GM11168 (cell line): ENCODE measurements around the gene ABLIM2.
"Not testable (repeated sequence)": the region's sequence is repeated elsewhere in the genome, so short reads cannot be mapped to it uniquely, and the experiment has no call there.

Experiments
- in situ Hi-C: fragments of 300-500 bp; cut with MboI; formaldehyde crosslinking; loops from one replicate; pipeline ENCODE4 v1.12.0; 2022; ENCODE audit warnings: low sequenced_read_pairs; ENCODE audit not compliant: unreplicated experiment

Gene ABLIM2

DNA sequence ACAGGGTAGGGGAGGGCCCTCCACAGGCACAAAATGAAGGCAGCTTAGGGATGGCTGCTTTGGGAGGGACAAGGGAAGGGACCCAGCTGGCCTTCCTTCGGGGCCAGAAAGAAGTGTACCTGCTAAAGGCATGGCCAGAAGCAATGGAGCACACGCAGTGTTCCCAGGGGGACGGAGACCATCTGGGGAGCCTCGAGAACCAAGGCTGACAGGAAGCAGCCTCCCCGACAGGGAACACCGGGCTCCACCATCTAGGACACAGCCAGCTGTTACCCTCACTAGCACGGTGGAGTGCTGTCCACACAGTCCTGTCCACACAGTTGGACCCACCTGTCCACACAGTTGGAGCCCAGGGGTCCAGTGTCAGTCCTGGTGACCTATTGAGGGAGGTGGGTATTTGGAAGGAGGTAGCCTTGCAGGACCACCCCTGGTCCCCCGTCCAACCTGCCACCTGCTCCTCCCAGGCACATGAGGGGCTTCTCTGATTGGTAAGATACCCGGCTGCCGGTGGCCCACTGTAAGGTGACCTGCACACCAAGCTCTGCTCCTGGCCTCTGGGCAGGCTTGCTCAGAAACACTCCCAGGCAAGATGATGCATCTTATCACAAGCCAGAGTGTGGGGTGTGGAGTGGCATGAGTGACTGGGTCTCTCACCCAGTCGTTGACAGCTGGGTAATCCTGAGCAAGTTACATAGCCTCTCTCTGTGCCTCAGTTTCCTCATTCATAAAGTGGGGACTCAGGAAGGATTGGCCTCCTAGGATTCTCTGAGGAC lies 198.4 kb downstream of the ABLIM2 start:
- in situ Hi-C loops: no loop called here

- in situ Hi-C loops: no loop called here
Observed at GRCh38 chr4:7959078-7959477, 199.5 kb downstream of the ABLIM2 start.

DNA sequence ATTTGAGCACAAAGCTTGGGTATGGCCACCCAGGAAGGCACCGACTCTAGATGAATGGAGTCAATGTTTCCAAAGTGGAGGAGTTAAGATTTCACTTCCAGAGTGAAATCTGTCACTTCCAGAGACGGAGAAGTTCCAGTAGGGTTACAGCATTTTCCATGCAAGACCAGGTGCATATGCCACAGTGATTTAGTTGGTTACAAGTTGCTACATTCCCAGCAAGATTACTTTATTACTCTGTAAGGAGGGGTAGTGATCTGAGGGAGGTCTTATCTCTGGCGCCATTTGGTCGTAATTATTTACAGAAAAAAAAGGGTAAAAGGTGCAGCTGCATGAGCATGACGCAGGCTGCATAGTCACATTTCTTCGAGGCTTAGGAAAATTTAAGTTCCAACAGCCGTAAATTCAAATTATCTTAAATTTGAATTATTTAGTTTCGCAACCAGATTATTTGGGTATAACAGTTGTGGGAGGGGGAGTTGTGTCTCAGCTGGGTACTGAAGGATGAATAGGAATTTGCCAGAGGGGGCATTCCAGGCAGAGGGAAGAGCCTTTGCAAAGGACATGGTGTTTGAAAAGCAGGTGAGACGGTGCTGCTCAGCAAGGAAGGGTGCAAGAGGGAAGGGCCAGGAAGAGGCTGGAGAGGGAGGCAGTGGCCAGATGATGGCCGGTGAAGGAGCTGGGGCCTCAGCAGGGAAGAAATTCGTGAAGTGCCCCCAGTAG lies 201.5 kb downstream of the ABLIM2 start:
- in situ Hi-C loops: no loop called here

- in situ Hi-C loops: no loop called here
Observed at GRCh38 chr4:7956270-7956808, 202.3 kb downstream of the ABLIM2 start.

- in situ Hi-C loops: no loop called here
Observed at GRCh38 chr4:7955393-7955792, 203.2 kb downstream of the ABLIM2 start.

GRCh38 chr4:7952615-7953014 lies 206.0 kb downstream of the ABLIM2 start:
- in situ Hi-C loops: no loop called here

GRCh38 chr4:7950301-7951092 lies 208.1 kb downstream of the ABLIM2 start:
- in situ Hi-C loops: no loop called here

DNA sequence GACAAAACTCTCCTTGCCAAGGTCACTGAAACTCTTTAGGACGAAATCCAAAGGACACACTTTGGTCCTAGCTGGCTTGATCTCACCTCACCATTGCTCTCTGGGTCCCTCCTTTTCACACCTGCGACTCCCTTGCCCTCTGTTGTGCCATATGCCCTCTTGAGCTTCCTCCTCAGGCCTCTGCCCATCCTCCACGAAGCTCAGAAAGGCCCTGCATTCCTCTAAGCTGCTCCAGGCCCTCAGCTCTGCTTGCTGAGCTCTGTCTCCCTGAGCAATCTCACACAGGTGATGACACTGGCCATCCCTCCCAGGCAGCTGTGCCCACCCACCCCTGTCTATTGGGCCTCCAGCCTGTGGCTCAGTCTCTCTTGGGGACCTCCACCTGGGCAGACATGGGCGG lies 208.9 kb downstream of the ABLIM2 start:
- in situ Hi-C loops: no loop called here

- in situ Hi-C loops: no loop called here
Observed at GRCh38 chr4:7947927-7948326, 210.7 kb downstream of the ABLIM2 start.

GRCh38 chr4:7945709-7946380 lies 212.8 kb downstream of the ABLIM2 start:
- in situ Hi-C loops: no loop called here

DNA sequence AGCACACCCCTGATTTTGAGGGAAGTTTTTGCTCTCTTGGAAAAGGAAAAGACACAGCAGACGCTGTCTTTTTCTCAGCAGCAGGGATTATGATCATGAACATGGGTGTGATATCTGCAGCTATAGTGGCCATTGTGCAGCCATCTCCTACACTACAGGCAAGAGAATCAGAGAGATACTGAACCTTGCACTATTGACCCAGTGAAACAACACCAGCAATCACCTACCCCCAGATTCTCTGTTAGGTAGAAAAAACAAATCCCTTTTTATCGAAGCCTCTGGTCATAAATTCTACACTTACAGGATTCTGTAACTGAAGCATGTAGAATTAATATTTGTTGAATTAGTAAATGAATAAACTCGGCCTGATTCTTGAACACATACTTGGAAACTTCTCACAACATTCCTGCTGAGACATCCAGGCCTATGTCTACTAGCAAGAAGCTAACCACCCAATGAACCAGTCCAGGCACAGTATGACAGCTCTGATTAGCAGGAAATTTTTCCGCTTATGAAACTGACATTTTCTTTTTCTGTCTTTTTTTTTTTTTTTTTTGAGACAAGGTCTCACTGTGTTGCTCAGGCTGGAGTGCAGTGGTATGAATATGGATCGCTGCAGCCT lies 213.9 kb downstream of the ABLIM2 start:
- in situ Hi-C loops: no loop called here

- in situ Hi-C loops: not testable (repeated sequence)
Observed at GRCh38 chr4:7943688-7944087, 214.9 kb downstream of the ABLIM2 start.

DNA sequence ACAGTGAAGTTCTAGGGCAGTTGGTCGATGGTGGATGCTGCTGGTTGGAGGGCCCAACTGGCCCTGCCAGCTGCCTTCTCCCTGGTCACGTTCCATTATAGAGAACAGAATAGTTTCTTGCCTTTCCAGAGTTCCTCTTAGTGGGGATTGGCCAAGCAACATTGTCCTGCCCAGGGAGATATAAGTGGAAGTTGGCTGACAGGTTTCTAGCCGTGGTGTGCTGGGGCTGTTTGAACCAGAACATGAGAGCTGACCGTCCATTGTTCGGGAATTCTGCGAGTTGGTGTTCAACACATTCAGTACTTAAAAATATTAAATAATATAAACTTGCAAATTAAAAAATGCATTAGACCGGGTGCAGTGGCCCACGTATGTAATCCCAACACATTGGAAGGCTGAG lies 215.4 kb downstream of the ABLIM2 start:
- in situ Hi-C loops: no loop called here

- in situ Hi-C loops: no loop called here
Observed at GRCh38 chr4:7941965-7942496, 216.6 kb downstream of the ABLIM2 start.

- in situ Hi-C loops: no loop called here
Observed at GRCh38 chr4:7941111-7941964, 217.3 kb downstream of the ABLIM2 start.

- in situ Hi-C loops: no loop called here
Observed at GRCh38 chr4:7939377-7940108, 219.1 kb downstream of the ABLIM2 start, which contains the start of gene AFAP1. AFAP1 (minus strand) TSS chr4:7939861; CDS start chr4:7872078, 67,783 bp downstream.

DNA sequence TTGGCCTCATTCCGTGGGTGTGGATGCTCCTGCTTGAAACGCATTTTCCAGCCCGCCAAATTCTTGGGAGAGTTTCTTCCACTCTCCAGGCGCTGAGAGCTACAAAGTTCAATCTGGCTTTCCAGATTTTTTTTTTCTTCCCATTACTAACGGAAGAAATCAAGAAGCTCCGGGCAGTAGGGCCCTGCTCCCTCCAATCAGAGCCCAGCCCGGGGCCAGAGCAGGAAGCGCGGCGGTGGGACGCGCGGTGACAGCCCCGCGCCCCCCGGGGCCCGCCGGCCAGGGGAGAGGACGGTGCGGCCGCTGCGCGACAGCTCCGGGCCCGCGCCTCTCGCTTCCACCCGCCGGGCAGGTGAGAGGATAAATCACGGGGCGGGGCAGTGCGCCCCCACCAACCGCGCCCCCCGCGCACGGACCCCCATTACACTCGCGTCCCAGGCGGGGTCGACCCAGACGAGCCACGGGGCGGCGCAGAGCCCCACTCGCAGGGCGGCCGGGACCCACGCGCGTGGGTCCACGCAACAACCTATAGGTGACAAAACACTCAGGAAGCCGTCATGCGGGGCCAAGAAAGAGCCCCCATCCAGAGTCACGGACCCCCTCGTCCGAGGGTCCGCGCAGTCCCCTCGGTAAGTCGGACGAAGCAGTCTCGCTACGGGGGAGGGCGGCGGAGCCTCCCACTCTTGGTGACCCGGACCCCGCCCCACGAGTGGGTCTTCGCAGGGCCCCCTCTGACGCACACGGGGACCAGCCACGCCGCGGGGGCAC lies 219.8 kb downstream of the ABLIM2 start:
- in situ Hi-C loops: no loop called here
